Fibroblast of skin of abdomen (primary cell): ENCODE data around the gene URB1. TPM values are rescaled to one million over a fixed set of nuclear protein-coding genes. Genes with fewer than 3 reads are reported as not detected.
A peak's percentile ranks its signal among the peaks of the same experiment; 100 is the strongest.
"Not testable (repeated sequence)": the region's sequence is repeated elsewhere in the genome, so short reads cannot be mapped to it uniquely, and the experiment has no call there.

Experiments
- DNase-seq: peaks from one replicate; pipeline ENCODE4 v3.0.0-alpha.2; 2013
- polyA plus RNA-seq, 2 experiments: library from polyadenylated mRNA; unstranded; fragments of 120-200 nt; gene quantifications; one replicate each; pipeline ENCODE4 v1.2.1, GENCODE V29; 2013; ENCODE audit not compliant: insufficient read length in 2 of 2

URB1 gene
- 13.6 TPM for polyA plus RNA-seq (2013, experiment 1 of 2; ENCODE audit: insufficient read length)
- polyA plus RNA-seq (2013, experiment 2 of 2; ENCODE audit: insufficient read length): 13.3 TPM

GRCh38 chr21:32392880-32393676, at the start of gene URB1:
TSS of gene URB1 (minus strand) at chr21:32393012. CDS start at chr21:32392910, 102 bp downstream.
- peak; percentile 77 for DNase-seq

- DNase-seq: no peak
These were observed 44.9 kb upstream of the URB1 start for GRCh38 chr21:32437729-32438128.

- DNase-seq: not testable (repeated sequence)
These were observed 40.3 kb upstream of the URB1 start for GRCh38 chr21:32432982-32433660.

GRCh38 chr21:32427958-32428623, 35.3 kb upstream of the URB1 start:
- no peak for DNase-seq

GRCh38 chr21:32426592-32427051, 33.8 kb upstream of the URB1 start:
- DNase-seq: peak; percentile 15

GRCh38 chr21:32426066-32426465, 33.3 kb upstream of the URB1 start:
- DNase-seq: no peak

GRCh38 chr21:32425628-32426027, 32.8 kb upstream of the URB1 start:
- DNase-seq: no peak

- no peak for DNase-seq
These were observed 31.9 kb upstream of the URB1 start for GRCh38 chr21:32424674-32425073.

GRCh38 chr21:32424191-32424535, 31.4 kb upstream of the URB1 start:
- DNase-seq: no peak

- peak; percentile 88 for DNase-seq
These were observed 30.7 kb upstream of the URB1 start for GRCh38 chr21:32423320-32424190.

- DNase-seq: no peak
These were observed 29.3 kb upstream of the URB1 start for GRCh38 chr21:32422064-32422463.

GRCh38 chr21:32418146-32418545, 25.3 kb upstream of the URB1 start:
- DNase-seq: no peak

- DNase-seq: no peak
These were observed 22.9 kb upstream of the URB1 start for GRCh38 chr21:32415451-32416398.

GRCh38 chr21:32414579-32415358, 22.0 kb upstream of the URB1 start:
- DNase-seq: peak; percentile 30

- no peak for DNase-seq
These were observed 21.1 kb upstream of the URB1 start for GRCh38 chr21:32413697-32414578.

- DNase-seq: no peak
These were observed 20.2 kb upstream of the URB1 start for GRCh38 chr21:32413015-32413504.

- no peak for DNase-seq
These were observed 19.6 kb upstream of the URB1 start, which contains the start of gene EVA1C for GRCh38 chr21:32412162-32413014. TSS of gene EVA1C (plus strand) at chr21:32412706. CDS start at chr21:32412854, 148 bp downstream.
